DMS114 treated with DMSO at 0.1 percent for 48 hours (cell line): ENCODE data around the gene ADCY4.

ENCODE experiments used
- DNase-seq: peaks from one replicate; lab custom pipeline; 2025; ENCODE audit not compliant: unreplicated experiment; lab: John Stamatoyannopoulos, UW

ADCY4 gene

GRCh38 chr14:24279301-24280186, 55.3 kb downstream of the ADCY4 start:
- no peak for DNase-seq

- no peak for DNase-seq
Measured at GRCh38 chr14:24278424-24278823, 56.4 kb downstream of the ADCY4 start.

GRCh38 chr14:24277606-24278321, 57.1 kb downstream of the ADCY4 start:
- no peak for DNase-seq

- DNase-seq = no peak
Measured at GRCh38 chr14:24277071-24277470, 57.8 kb downstream of the ADCY4 start.

- DNase-seq = no peak
Measured at GRCh38 chr14:24274101-24274543, 60.7 kb downstream of the ADCY4 start.

GRCh38 chr14:24273422-24273998, 61.4 kb downstream of the ADCY4 start:
- no peak for DNase-seq

GRCh38 chr14:24272467-24272866, 62.4 kb downstream of the ADCY4 start:
- no peak for DNase-seq

- DNase-seq = no peak
Measured at GRCh38 chr14:24271834-24272263, 63.0 kb downstream of the ADCY4 start.

GRCh38 chr14:24271134-24271833, 63.6 kb downstream of the ADCY4 start, which contains the start of gene RABGGTA:
TSS of gene RABGGTA (minus strand) at chr14:24271597. CDS start at chr14:24271115, 482 bp downstream.
- peak; percentile 62 for DNase-seq

GRCh38 chr14:24270537-24271133, 64.2 kb downstream of the ADCY4 start:
- DNase-seq = no peak

GRCh38 chr14:24269910-24270536, 64.8 kb downstream of the ADCY4 start:
- no peak for DNase-seq

- DNase-seq = no peak
Measured at GRCh38 chr14:24269368-24269767, 65.5 kb downstream of the ADCY4 start.
